HepG2 (cell line): ENCODE results near the gene CCNF. TPM values are rescaled to one million over a fixed set of nuclear protein-coding genes. Genes with fewer than 3 reads are reported as not detected.
A peak's percentile ranks its signal among the peaks of the same experiment; 100 is the strongest.

ENCODE experiments used
- CCAR2 ChIP-seq: fragments of 200-400 bp; formaldehyde crosslinking; optimal IDR thresholded peaks from 2 replicates; pipeline ENCODE3; 2018; ENCODE audit warnings: low read depth, mild to moderate bottlenecking, low read length, moderate library complexity
- CERS6 ChIP-seq: sonication (generic); formaldehyde crosslinking; IDR thresholded peaks from 2 replicates; pipeline ENCODE4 v1.5.0; 2020; ENCODE audit warnings: missing genetic modification reagents
- DNMT3B ChIP-seq: conservative IDR thresholded peaks from 2 replicates; pipeline ENCODE4 v1.6.1; 2016; ENCODE audit warnings: missing biosample characterization, control low read depth
- EED ChIP-seq: sonication (generic); formaldehyde crosslinking; IDR thresholded peaks from 2 replicates; pipeline ENCODE4 v1.5.0; 2020; ENCODE audit warnings: mild to moderate bottlenecking, missing genetic modification reagents
- HNRNPL ChIP-seq: fragments of 200-400 bp; formaldehyde crosslinking; IDR thresholded peaks from 2 replicates; pipeline ENCODE4 v1.6.1; 2017; ENCODE audit warnings: mild to moderate bottlenecking, low read depth, low read length
- HNRNPLL ChIP-seq: fragments of 200-400 bp; formaldehyde crosslinking; IDR thresholded peaks from 2 replicates; pipeline ENCODE4 v1.6.1; 2017; ENCODE audit warnings: mild to moderate bottlenecking, low read depth, low read length; ENCODE audit not compliant: poor library complexity, severe bottlenecking
- IRF2 ChIP-seq: IDR thresholded peaks from 2 replicates; pipeline ENCODE4 v1.6.1; 2018; ENCODE audit warnings: missing genetic modification reagents, missing compliant biosample characterization
- KDM1A ChIP-seq: IDR thresholded peaks from 2 replicates; pipeline ENCODE4 v1.6.1; 2016; ENCODE audit warnings: missing compliant biosample characterization
- MTA3 ChIP-seq: sonication (generic); formaldehyde crosslinking; IDR thresholded peaks from 2 replicates; pipeline ENCODE4 v1.4.0; 2020; ENCODE audit warnings: missing genetic modification reagents
- NCOA2 ChIP-seq: sonication (generic); formaldehyde crosslinking; IDR thresholded peaks from 2 replicates; pipeline ENCODE4 v1.8.0; 2022; ENCODE audit warnings: inconsistent platforms
- NCOA5 ChIP-seq: sonication (generic); formaldehyde crosslinking; IDR thresholded peaks from 2 replicates; pipeline ENCODE4 v1.4.0; 2020; ENCODE audit warnings: missing genetic modification reagents
- NPAS2 ChIP-seq: sonication (generic); formaldehyde crosslinking; IDR thresholded peaks from 2 replicates; pipeline ENCODE4 v1.8.0; 2022; ENCODE audit warnings: mild to moderate bottlenecking, missing genetic modification reagents, borderline replicate concordance
- PHF8 ChIP-seq: sonication (generic); formaldehyde crosslinking; IDR thresholded peaks from 2 replicates; pipeline ENCODE4 v1.5.0; 2020; ENCODE audit warnings: missing genetic modification reagents
- REPIN1 ChIP-seq: sonication (generic); formaldehyde crosslinking; IDR thresholded peaks from 2 replicates; pipeline ENCODE4 v1.8.0; 2022; ENCODE audit warnings: missing genetic modification reagents, low read depth, mild to moderate bottlenecking, borderline replicate concordance
- SAP130 ChIP-seq: IDR thresholded peaks from 2 replicates; pipeline ENCODE4 v1.6.1; 2016; ENCODE audit warnings: low read depth
- THAP11 ChIP-seq: IDR thresholded peaks from 2 replicates; pipeline ENCODE4 v1.6.1; 2016; ENCODE audit warnings: missing biosample characterization, missing genetic modification reagents
- ZBTB1 ChIP-seq: sonication (generic); formaldehyde crosslinking; IDR thresholded peaks from 2 replicates; pipeline ENCODE4 v1.4.0; 2020; ENCODE audit warnings: missing genetic modification reagents, borderline replicate concordance
- ZBTB20 ChIP-seq: sonication (generic); formaldehyde crosslinking; IDR thresholded peaks from 2 replicates; pipeline ENCODE4 v1.8.1; 2023; ENCODE audit warnings: missing genetic modification reagents, low read depth, mild to moderate bottlenecking, borderline replicate concordance
- ZBTB43 ChIP-seq: sonication (generic); formaldehyde crosslinking; conservative IDR thresholded peaks from 2 replicates; pipeline ENCODE4 v1.4.0; 2020; ENCODE audit warnings: missing genetic modification reagents
- ZEB1 ChIP-seq: IDR thresholded peaks from 2 replicates; pipeline ENCODE4 v1.6.1; 2012; ENCODE audit warnings: mild to moderate bottlenecking, low read depth, inconsistent platforms; ENCODE audit not compliant: insufficient replicate concordance
- ZFP62 ChIP-seq: sonication (generic); formaldehyde crosslinking; IDR thresholded peaks from 2 replicates; pipeline ENCODE4 v1.4.0; 2020; ENCODE audit warnings: missing genetic modification reagents
- ZNF33B ChIP-seq: sonication (generic); formaldehyde crosslinking; IDR thresholded peaks from 2 replicates; pipeline ENCODE4 v1.5.1; 2020; ENCODE audit warnings: mild to moderate bottlenecking, missing genetic modification reagents
- ZNF678 ChIP-seq: sonication (generic); formaldehyde crosslinking; IDR thresholded peaks from 2 replicates; pipeline ENCODE4 v1.4.0; 2020; ENCODE audit warnings: mild to moderate bottlenecking, missing genetic modification reagents
- ZNF792 ChIP-seq: IDR thresholded peaks from 2 replicates; pipeline ENCODE4 v1.6.1; 2016
- ZNF816 ChIP-seq: sonication (generic); formaldehyde crosslinking; IDR thresholded peaks from 2 replicates; pipeline ENCODE4 v1.8.0; 2022; ENCODE audit warnings: missing genetic modification reagents, mild to moderate bottlenecking, borderline replicate concordance
- ZNF891 ChIP-seq: sonication (generic); formaldehyde crosslinking; IDR thresholded peaks from 2 replicates; pipeline ENCODE4 v1.5.0; 2020; ENCODE audit warnings: mild to moderate bottlenecking, missing genetic modification reagents
- ZSCAN20 ChIP-seq: sonication (generic); formaldehyde crosslinking; IDR thresholded peaks from 2 replicates; pipeline ENCODE4 v1.4.0; 2020; ENCODE audit warnings: missing genetic modification reagents, mild to moderate bottlenecking, borderline replicate concordance
- polyA plus RNA-seq, 8 experiments: library from polyadenylated mRNA; depleted of rRNA in 3 of 8; stranded (reverse) in 7 of 8; unstranded in 1 of 8; fragments of >200 nt; fragmentation: Illumina TruSeq in 4 of 8; extraction: Trizol in 4 of 8; gene quantifications; 2 replicates each; pipeline versions ENCODE4 v1.2.1 to v1.2.3, GENCODE V29; 2011 to 2016; ENCODE audit warnings: low read depth in 4 of 8, missing spikeins in 1 of 8, mixed read lengths in 1 of 8; ENCODE audit not compliant: insufficient read depth in 1 of 8
- total RNA-seq, 5 experiments: library from RNA; depleted of rRNA; stranded (reverse); fragments of >200 nt; fragmentation: Illumina TruSeq; extraction: Trizol; gene quantifications; 2 replicates each; pipeline ENCODE4 v1.2.3, GENCODE V29; 2016; ENCODE audit warnings: low read depth in 1 of 5
- TF ChIP-seq, protein P1 (sequence below): sonication (generic); formaldehyde crosslinking; IDR thresholded peaks from 2 replicates; pipeline ENCODE4 v1.4.0; 2020; ENCODE audit warnings: missing genetic modification reagents
- TF ChIP-seq, protein P2 (sequence below): sonication (generic); formaldehyde crosslinking; IDR thresholded peaks from 2 replicates; pipeline ENCODE4 v1.5.0; 2020; ENCODE audit warnings: missing genetic modification reagents

CCNF gene
- total and polyA plus RNA-seq, 2 of the 13 experiments (the other 11 are each of a cell fraction or from before 2014, with no cell fraction given): 6.4 to 22.8 TPM

DNA sequence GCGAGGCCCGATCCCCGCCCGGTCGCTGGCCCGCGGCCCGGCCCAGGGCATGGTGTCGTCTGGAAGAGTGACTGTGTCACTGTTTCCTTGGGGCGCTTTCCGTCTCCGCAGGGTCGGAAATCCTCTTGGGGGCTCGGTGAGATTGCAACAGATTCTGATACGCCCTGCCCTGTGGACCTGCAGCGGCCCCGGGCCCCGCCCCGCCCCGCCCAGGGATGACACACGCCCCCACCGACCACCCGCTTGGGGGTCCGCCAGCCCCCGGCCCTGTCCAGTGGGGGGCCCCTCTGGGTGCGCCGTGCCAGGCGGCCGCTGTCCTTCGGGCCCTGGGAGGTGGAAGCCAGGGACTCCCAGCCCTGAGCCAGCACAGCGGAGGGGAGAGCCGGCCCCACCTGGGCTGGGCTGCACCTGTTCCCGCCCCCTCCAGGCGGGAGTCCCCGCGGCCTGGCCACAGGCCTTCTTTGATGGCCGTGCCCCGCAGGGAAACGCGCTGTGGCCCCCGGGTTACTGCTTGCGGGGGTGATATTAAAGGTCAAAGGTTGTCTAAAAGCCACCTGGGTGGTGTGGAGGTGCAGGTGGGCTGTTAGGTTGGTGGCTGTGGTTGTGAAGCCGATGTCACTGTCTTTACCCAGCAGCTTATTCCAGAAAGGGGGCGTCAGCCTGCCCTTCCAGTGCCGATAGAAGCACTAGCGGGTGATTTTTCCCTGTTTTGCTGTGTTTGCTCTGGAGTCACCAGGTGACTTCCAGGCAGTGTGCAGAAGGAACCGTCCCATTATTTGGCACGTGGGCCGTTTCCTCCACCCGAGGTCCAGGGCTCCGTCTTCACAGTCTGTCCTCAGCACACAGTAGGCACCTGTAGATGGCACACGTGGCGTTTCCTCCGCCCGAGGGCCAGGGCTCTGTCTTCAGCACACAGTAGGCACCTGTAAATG is 46.4 kb downstream of the CCNF start (continued):
- TF ChIP-seq SAP130: peak; percentile 54
- no peak for TF ChIP-seq DNMT3B (CRISPR knock-in tag)
- TF ChIP-seq ZEB1: peak; percentile 81
- no peak for TF ChIP-seq ZBTB1 (CRISPR knock-in tag)
- no peak for TF ChIP-seq KDM1A (CRISPR knock-in tag)
- no peak for TF ChIP-seq NPAS2 (CRISPR knock-in tag)
- no peak for TF ChIP-seq THAP11 (CRISPR knock-in tag)
- TF ChIP-seq, protein P1, sequence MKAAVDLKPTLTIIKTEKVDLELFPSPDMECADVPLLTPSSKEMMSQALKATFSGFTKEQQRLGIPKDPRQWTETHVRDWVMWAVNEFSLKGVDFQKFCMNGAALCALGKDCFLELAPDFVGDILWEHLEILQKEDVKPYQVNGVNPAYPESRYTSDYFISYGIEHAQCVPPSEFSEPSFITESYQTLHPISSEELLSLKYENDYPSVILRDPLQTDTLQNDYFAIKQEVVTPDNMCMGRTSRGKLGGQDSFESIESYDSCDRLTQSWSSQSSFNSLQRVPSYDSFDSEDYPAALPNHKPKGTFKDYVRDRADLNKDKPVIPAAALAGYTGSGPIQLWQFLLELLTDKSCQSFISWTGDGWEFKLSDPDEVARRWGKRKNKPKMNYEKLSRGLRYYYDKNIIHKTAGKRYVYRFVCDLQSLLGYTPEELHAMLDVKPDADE: peak; percentile 40; the same call in 1 of the 2 replicates
- no peak for TF ChIP-seq NCOA5 (CRISPR knock-in tag)
- no peak for TF ChIP-seq REPIN1 (CRISPR knock-in tag)
- 0 out of 2 replicates have a peak, but pooled peaks have one; percentile 27 for TF ChIP-seq HNRNPL
- TF ChIP-seq IRF2 (CRISPR knock-in tag): no peak
- TF ChIP-seq NCOA2 (CRISPR knock-in tag): no peak
- TF ChIP-seq ZNF816 (CRISPR knock-in tag): no peak
- peak; percentile 30; the same call in 1 of the 2 replicates for TF ChIP-seq PHF8 (CRISPR knock-in tag)
- TF ChIP-seq MTA3 (CRISPR knock-in tag): no peak
- TF ChIP-seq ZFP62 (CRISPR knock-in tag): no peak
- TF ChIP-seq EED (CRISPR knock-in tag): no peak
- no peak for TF ChIP-seq ZBTB43 (CRISPR knock-in tag)
- no peak for TF ChIP-seq ZNF33B
- no peak for TF ChIP-seq CERS6 (CRISPR knock-in tag)
- TF ChIP-seq ZBTB20 (CRISPR knock-in tag): no peak
- no peak for TF ChIP-seq HNRNPLL
- no peak for TF ChIP-seq ZSCAN20 (CRISPR knock-in tag)
- no peak for TF ChIP-seq ZNF792 (CRISPR knock-in tag)
- TF ChIP-seq ZNF678 (CRISPR knock-in tag): no peak
- TF ChIP-seq ZNF891 (CRISPR knock-in tag): no peak
- TF ChIP-seq CCAR2: no peak
- TF ChIP-seq, protein P2, sequence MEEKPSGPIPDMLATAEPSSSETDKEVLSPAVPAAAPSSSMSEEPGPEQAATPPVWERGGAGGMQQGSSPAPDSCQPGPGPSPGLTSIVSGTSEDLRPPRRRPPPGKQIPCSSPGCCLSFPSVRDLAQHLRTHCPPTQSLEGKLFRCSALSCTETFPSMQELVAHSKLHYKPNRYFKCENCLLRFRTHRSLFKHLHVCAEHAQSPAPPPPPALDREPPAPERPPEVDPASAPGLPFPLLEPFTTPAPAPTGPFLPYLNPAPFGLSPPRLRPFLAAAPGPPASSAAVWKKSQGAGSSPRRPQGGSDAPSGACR (CRISPR knock-in tag): no peak
